ENCODE data around the gene BSG.

DNA sequence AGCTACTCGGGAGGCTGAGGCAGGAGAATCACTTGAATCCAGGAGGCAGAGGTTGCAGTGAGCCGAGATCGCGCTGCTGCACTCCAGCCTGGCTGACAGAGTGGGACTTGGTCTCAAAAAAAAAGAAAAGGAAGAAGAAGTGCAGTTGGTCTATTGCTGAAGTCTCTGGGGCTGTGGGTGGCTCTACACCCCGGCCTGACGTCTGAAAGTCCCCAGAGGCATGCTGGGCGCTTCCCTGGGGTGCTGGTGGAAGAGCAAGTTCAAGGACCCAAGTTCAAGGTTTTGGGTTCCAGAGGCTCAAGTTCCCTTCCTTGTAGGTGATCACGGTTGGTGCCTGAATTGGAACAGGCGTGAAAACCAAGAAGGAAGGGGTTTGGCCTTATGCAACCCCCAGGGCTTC is 21.1 kb downstream of the BSG start:
- TF ChIP-seq CTCF (conservative IDR thresholded peaks at IDR 0.05; ENCODE audit: low read depth, low read length) (no peak), POLR2A (IDR thresholded peaks at IDR 0.05; ENCODE audit: low read depth, low read length) (no peak), RFX5 (IDR thresholded peaks at IDR 0.05; ENCODE audit: low read depth, low read length) (no peak), CHD1 (IDR thresholded peaks at IDR 0.05; ENCODE audit: low read depth, low read length) (no peak), RCOR1 (IDR thresholded peaks at IDR 0.05; ENCODE audit: insufficient replicate concordance, low read length) (no peak), MXI1 (IDR thresholded peaks at IDR 0.05; ENCODE audit: borderline replicate concordance, low read depth, low read length) (no peak), MAZ (IDR thresholded peaks at IDR 0.05; ENCODE audit: borderline replicate concordance, low read depth, low read length) (no peak), USF2 (IDR thresholded peaks at IDR 0.05; ENCODE audit: low read depth, low read length) (no peak), FOS (IDR thresholded peaks at IDR 0.05; ENCODE audit: low read depth, low read length) (no peak)
